NCI-H1694 (cell line): ENCODE measurements around the gene NUCKS1.
"Not testable (repeated sequence)": the region's sequence is repeated elsewhere in the genome, so short reads cannot be mapped to it uniquely, and the experiment has no call there.

Source experiments
- DNase-seq: peaks from one replicate; lab custom pipeline; 2025; lab: John Stamatoyannopoulos, UW

Gene NUCKS1

DNA sequence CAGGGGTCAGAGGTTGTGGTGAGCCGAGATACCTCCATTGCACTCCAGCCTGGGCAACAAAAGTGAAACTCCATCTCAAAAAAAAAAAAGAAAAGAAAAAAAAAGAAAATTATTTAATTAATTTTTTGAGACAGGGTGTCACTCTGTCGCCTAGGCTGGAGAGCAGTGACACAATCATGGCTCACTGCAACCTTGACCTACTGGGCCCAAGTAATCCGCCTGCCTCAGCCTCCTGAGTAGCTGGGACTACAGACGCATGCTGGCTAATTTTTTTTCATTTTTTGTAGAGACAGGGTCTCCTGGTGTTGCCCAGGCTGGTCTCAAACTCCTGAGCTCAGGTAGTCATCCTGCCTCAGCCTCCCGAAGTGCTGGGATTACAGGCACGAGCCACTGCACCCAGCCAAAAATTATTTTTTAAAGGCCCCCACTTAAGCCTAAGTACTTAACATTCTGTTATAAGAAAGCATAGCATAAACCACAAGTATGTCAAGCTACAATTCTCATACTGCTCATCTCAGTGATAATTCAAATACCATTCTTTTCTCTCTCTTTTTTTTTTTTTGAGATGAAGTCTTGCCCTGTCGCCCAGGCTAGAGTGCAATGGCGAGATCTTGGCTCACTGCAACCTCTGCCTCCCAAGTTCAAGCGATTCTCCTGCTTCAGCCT, 19.9 kb downstream of the NUCKS1 start:
- DNase-seq: no peak

DNA sequence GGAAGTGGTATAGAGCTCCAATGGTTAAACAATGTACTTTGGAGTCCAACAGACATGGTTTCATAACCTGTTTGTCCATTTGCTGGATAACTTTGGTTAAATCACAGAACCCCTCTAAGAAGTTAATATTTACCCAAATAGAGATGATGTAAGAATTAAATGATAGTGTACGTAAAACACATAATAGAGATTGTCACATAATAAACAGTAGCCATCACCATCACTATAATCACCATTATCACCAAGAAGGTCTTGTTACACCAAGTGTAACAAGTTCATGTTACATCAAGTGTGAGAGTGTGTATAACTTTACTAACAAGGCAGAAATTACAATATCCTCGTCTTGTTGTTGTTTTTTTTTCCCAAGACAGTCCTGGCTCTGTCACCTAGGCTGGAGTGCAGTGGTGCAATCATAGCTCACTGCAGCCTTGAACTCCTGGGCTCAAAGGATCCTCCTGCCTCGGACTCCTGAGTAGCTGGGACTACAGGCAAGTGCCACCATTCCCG, 23.3 kb downstream of the NUCKS1 start:
- DNase-seq: no peak

DNA sequence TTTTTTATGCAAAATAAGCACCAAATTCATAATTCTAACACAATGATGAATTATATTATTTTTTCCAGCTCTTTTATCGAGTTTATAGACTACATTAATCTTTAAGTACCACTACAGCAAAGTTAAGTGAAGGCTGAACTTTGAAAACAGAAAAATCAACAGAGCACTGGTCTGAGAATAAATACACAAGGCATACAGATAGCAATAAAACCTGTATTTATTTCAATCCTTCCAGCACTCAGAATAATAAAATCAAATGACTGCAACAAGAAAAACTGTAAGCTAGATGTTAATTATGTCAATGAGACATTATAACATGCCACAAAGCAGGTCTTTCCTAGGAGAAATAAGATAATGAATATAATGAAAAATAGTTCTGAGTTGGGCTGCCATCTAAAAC, 24.5 kb downstream of the NUCKS1 start:
- DNase-seq: no peak

DNA sequence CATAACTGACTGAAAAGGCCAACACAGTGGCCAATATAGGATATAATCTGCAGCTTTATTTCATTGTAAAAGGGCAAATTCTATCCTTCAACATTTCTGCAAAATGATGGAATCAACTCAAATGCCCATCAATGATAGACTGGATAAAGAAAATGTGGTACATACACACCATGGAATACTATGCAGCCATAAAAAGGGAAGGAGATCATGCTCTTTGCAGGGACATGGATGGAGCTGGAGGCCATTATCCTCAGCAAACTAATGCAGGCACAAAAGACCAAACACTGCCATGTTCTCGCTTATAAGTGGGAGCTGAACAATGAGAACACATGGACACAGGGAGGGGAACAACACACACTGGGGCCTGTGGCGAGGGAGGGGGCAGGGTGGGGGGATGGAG, 29.2 kb downstream of the NUCKS1 start:
- DNase-seq: not testable (repeated sequence)

DNA sequence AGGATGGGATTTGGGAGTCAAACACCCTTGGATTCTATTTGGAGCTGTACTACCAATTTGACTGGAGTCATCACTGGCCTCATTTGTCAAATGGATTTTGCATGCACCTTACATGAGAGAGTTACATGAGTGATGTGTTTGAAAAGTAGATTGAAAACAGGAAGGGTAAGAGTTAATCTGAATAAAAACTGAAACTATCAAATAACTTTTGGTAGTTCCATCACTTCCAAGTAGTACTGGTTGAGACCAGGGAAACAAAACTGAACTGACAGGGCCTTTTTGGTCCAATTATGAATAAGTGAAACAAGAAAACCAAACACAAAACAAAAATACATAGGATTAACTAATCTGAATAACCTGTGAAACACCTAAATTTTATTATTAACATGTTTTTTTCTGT, 30.2 kb downstream of the NUCKS1 start:
- DNase-seq: no peak

DNA sequence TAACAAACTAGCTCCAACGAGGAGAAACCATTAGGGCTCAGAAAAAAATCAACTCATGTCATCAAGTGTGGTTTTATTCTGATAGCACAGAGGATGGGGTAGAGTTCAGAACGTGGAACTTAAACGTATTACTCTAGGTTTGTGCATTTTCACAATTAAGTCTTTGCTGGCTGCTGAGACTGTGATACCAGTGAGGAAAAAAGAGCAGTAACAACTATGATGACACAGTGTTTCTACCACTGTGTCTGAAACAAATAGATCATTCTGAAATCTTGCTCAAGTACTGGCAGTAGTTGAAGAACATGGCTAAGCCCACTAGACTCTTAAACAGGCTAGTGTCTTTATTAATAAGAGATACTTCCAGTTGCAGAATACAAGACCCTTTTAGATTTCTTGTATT, 31.0 kb downstream of the NUCKS1 start:
- DNase-seq: no peak

DNA sequence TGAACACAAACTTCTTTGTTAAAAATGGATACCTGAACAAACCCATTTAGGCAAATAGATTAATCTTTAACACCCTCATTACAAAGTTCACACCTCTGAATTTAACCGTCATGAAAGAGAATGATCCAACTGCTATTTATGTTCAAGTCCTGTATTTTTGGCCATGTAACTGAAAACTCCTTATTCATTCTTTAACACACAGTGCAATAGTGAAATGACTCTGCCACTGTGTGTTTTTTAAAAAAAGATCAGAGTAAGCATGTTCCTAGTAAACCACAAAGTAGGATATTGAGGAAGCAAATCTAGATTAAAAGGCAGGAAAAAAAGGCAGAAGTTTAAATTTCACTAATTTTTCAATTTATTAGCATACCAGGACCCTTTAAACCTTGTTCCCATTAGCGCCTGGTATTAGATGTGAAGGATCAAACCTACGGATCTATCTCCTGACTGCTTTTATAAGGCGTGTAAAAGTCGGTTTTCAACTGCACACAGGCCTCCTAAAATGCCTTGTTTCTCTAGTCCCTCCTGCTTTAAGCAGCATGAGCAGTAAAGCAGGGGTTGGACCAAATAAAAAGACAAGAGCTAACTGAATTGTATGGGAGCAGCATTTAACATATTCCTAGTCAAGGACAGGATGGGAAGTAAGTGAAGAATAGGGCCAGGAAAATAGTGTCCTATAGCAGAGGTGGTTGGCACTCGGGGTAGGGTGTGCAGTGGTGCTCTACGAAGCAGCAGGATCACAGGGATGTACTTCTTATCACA, 33.4 kb downstream of the NUCKS1 start:
- DNase-seq: no peak

DNA sequence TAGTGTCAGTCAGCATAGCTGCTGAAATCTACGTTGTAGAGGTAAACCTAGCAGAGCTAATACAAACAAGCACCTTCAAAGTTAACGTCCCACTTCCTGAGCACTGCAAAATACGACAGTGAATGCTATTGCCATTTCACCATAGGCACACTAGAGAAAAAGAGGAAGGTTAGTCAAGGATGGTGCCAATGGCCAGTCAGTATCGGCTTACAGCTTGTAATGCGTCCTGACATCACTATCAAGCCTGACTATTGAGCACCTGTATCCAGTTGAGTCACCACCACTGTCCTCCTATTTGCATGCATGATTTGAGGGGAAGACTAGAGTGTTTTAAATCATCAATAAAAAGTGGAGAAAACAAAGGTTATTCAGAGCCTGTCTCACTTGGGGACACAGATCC, 34.4 kb downstream of the NUCKS1 start:
- DNase-seq: no peak

DNA sequence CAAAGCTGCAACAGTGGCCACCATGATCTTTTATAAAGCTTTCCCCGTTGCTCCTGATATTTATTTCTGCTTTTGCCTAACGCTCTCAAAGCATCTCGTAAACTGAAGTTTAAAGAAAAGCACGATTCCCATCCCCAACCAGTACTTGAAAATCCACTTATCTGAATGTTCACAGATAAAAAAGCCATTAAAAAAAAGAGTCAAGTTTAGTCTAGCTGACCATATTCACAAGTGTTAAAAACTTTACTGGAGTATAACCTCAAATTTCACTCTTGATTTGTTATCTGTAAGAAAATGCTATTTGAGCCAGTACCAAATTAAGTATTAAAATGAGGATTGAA, 35.1 kb downstream of the NUCKS1 start:
- no peak for DNase-seq

DNA sequence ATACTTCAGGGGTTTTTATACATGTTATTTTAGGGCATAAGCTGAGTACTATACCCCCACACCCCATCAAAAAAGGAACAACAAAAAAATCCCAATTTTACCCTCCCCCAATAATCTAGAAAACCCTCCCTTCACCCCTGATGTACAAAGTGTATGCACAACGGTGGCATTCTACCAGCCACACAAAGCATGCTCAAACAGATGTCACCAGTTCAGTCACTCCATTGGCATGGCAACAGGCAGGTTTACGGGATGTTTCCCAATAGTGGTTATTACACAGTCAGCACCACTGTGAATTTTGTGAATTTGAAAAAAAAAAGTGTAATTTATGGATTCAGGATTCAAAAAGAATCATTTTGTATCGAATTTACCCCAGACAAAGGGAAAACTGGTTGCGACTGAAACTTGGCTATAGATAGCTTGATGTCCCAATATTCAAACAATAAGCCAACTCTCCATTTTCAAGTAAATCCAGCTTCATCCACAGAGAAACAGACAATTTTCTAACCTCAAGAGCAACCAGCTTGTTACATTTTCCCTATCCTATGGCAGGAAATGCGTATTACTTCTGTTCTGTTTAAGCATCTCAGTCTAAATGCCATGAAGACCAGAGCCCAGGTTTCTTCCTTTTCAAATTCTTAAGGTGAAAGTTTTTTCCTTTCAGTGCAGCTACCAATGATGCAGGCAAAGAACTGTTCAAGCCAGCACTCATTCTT, 35.6 kb downstream of the NUCKS1 start:
- DNase-seq: peak; percentile 46

DNA sequence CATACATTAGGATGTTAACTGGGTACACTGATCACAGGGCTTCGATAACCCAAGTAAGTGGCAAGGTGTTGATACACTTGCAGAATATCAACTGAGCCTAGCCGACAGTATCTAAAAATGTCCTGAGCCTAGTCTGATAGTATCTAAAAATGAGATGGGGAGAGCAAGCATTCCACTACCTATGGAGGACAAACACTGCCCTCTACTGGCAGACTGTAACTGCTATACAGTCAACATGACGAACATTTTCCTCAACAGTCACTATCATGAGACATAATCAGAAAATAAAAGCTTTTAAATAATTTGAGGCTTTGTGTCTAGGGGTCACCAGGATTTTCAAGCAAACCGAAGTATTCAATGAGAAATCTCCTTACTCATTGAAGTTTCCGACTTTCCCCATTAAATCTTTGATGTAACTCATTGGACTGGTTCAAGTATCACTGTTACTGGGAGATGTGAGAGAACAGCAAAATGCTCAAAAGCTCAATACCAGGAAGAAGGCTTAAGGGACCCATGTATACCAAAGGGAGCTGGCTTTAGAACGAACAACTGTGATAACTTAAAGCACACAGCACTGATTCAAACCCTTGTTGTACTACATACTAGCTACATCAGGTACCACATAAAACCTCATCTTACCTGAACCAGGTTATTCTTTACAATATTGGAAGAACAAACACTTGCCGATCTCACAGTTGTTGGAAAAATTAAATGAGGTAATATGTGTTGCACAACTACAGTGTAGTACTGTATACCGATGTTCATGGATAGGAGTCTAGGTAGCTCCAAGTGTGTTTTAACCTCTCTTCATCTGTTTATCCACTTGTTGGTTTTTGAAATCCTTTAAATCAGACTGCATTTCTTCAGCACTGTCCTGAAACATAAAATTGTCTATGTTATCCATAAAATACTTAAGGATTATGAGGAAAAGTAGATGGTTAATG, 38.6 kb downstream of the NUCKS1 start:
- peak; percentile 92 for DNase-seq

DNA sequence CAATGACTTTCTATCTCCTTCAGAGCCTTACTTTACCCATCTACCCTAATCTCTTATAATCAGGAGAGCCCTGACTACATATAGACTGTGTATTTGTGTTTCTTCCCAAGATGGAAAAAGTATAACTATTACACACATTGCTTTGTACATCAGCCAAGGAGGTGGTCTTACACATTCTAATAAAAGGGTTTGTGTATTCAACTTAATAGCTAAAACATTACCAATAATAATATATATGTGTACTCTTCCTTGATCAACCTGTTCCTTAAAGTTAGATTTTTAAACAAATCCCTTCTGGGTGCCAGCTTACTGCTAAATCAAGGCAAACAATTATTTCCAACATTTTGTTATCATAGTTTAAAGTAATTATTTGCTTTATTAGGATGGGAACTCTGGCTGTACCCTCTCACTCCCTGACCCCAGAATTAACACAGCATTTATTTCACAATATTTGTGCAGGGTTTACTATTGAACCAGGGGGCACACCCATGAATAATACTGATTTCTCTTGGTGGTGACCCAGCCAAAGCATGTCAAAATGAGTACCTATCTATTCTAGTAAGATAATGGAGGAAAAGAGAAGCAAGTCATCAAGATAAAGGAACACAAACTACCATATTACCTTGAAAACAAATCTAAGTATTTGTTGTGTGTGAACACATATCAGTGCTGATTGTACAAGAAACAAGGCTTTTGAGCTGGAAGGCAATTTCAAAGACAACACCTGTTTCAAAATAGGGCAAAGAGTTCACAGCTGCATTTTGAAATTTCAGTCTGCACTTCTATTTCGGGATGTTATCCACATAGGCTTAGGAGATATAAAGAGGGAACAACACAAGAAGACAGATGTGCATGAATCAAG, 39.5 kb downstream of the NUCKS1 start:
- no peak for DNase-seq

DNA sequence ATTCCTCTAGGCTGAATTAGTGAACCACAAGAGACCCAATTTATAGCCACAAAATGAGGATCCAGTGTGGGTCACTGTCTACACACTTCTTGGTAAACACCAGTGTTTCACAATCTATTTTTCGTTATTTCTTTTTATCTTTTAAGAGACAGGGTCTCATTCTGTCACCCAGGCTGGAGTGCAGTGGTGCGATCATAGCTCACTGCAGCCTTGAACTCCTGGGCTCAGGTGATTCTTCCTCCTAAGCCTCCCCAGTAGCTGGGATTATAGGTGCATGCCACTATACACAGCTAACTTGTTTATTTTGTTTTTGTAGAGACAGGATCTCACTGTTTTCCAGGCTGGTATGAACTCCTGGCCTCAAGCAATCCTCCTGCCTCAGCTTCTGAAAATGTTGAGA, 40.3 kb downstream of the NUCKS1 start:
- DNase-seq: no peak

DNA sequence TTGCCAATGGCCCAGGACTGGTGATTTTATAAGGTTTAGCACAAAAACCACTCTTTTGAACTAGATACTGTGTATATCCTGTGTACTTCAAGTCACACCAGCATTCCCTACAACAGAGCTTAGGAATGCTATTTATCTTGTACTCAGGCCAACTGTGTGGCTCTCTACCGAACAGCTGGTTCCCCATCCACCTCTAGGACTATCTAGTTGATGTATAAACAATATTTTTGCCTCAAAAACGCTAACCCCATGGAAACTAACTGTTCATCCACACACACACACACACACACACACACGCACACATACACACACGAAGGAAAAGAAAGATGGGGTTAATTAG, 41.0 kb downstream of the NUCKS1 start:
- DNase-seq: no peak

DNA sequence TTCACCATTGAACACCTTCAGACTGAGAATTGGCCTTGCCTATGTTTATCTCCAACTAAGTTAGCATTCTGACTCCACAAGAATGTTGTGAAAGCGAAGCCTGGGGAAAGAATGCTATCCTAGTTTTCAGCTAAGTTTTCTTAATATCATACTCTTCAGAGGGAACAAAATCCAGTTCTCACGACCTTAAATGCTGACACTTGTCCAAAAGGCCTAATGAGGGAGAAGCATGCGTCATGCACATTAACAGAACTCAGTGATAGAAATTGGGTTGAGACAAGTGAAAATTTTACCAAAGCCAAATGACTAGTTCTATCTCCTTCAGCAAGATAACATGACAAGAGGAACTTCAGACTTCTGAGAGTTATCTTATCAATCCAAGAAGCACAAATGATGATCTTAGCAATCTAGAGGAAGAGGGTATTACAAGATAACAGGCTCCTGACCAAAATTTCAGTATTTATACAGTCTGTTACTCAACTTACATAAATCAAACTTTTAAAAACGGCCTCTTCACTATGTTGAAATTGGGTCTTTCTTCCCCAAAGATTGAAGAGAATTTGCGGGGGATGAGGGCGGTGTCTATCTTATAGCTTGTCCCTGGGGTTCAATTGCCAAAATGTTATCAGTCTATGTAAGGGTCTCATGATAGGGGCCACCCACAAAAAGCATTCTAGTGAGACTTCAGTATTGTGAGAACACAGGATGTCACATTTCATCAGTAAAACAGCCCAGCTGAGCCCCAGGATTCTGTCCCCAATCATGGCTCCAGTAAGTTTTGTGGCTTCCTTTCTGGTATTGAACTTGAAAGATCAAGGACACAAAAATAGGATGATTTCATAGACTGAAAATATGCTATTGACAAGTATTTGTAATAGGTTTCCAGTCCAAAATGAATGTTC, 43.1 kb downstream of the NUCKS1 start:
- no peak for DNase-seq

DNA sequence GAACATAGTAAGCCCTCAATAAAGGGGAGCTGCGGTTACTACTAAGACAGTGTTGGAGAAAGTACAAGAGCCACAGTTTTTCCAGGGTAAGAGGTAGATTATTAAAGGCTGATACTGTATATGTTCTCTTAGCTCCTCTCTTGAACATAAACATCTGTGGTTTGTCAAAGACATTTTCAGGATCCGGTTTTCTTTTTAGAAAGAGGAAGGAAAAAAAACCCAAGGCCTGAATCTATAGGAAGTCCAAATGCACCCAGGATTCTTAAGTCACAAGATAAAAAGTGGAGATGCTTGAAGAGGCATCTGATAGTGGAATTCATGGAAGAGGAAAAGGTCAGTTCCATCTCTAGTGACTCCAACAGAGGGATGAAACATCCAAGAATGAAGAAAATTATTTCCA, 45.1 kb downstream of the NUCKS1 start:
- DNase-seq: no peak

DNA sequence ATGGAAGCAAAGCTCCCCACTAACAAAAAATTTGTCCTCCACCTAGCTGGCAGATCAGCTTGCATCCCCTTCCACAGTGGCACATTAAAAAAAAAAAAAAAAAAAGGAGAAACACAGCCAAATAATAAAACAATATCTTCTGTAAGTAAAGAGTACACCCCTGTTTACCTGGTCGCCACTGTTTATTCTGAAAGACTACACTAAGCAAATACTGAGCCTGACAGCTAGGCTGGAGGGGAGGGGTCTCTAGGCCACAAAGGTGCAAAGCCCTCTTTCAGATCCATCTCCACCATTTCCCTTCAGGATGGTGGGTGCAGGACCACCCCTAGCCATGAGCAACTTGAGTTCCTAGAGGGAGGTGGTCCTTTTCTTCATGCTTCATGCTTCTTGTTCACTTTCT, 46.9 kb downstream of the NUCKS1 start:
- DNase-seq: no peak

DNA sequence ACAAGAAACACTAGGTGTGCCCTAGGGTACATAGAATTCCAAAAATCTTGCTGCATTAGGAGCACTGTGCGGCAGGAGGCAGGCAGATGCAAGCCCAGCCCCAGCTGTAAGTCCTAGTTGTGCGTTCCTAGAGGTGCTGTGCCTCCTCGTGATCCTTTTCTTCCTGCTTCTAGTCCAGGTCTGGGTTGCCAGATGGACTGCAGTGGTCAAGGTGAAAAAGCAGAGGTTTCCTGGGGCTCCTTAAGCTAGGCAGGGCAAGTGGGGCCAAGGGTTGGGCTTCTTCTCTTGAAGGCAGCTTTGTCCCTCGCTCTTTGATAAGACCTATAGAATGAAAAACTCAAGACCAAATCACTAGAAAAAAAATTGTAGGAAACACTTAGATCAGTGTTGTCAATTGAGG, 48.1 kb downstream of the NUCKS1 start:
- DNase-seq: no peak

DNA sequence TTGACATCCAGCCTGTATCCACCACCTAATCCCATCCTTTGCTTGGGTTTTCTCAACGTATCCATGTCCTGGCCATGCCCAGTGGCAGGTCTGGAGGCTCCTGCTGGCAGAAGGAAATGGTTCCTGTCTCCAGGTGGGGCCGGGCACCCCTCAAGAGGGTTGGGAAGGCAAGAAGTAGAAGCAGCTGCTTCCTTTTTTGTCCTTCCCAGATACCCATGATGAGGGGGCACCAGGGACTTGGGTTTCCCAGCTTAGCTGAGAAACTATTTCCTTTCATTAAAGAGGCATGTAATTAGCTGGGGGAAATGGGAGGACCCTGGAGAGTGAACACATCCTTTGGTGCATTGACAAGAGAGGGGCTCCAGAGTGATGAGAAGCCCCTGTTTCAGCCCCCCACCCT, 48.6 kb downstream of the NUCKS1 start:
- no peak for DNase-seq

DNA sequence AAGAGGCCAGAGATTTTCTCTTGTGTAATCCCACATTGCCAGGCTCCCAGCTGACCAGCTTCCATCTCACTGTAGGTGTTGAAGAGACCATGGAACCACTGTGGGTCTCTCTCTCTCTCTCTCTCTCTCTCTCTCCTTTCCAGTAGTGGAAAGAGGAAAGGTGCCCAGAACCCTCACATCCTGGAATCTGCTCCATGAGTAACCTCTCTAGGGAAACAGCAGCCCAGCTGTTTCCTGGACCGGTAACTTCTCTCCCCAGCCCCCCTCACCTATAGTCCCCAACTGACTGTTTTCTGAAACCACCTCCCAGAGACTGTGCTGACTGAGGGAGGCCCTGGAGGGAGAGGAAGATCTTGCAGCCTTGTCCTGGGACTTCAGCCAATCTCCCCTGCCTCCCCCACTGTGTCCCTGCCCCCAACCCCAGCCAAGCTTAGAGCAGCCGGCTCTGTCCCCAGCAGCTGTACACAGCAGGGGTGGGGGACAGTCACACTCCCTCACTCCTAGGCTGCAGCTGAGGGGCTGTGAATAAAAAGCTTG, 49.0 kb downstream of the NUCKS1 start:
- no peak for DNase-seq
